ENCODE results near the gene TIAM1. TPM values are rescaled to one million over a fixed set of nuclear protein-coding genes. Genes with fewer than 3 reads are reported as not detected.

Gene TIAM1
- total RNA-seq, 1 experiment from 2014 or later, result 3.7 TPM

DNA sequence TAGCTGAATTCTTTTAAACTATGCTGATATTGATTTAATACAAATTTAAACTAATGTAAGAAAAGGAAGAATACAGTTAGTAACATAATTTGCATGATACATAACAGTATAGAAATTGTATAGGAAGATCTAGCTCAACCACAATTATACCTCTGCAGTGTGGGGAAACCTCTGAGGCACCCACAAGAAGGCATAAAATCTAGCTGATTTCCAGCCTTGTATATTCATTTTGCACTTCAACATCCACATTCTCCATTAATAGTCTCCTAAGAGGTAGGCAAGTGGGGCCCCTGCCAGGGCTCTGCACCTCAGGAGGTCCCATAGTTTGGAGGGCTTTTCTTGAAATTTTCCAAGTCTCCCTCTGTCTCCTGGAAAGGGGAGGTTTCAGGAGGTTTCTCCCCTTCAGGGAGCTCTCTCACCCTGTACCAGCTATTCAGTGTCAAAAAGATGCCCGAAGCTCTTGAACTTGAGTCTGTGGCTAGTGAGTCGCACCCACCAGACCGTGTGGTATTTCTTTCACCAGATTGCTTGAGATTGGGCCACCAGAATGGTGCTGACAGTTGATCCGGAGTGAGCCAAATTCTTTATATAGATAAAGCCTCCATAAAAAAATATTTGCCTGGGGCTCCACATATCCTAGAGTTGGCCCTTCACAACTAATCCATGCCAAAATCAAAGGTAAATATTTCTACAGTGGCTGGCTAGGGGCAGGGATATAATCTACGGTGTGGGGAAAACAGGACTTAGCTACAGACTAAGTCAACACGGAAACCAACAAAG, 108.2 kb downstream of the TIAM1 start:
- ChIA-PET POLR2A (no interaction called here), CTCF (no interaction called here)
- H3K27ac ChIP-seq (ENCODE audit: low read length), result no peak overlapping the region
- no peaks in the 10 kb centered on the region for H3K4me1 ChIP-seq (ENCODE audit: control insufficient read depth, insufficient read depth, low read length)
- in situ Hi-C loops (cut with HindIII; ENCODE audit: low pct_unique_long_range_greater_than_20kb, low sequenced_read_pairs), result no loop called here
- no peaks in the 10 kb centered on the region for H3K36me3 ChIP-seq (ENCODE audit: control insufficient read depth, insufficient read depth, low read length)
- intact Hi-C loops (cut with micrococcal nuclease; ENCODE audit: unreplicated experiment), result no loop called here
- no peaks in the 10 kb centered on the region for H3K9me3 ChIP-seq (ENCODE audit: control insufficient read depth, insufficient read depth, low read depth, low read length)
- H3K27me3 ChIP-seq (ENCODE audit: control insufficient read depth, insufficient read depth, low read length), result no peaks in the 10 kb centered on the region
- BruUV-seq (replicated peaks), result no TSS peak
- TF ChIP-seq SIN3A (IDR thresholded peaks at IDR 0.05; ENCODE audit: borderline replicate concordance, insufficient read depth, low read depth, low read length), result no peak
- TF ChIP-seq TCF7L2 (IDR thresholded peaks at IDR 0.05; ENCODE audit: low read depth, low read length), result no peak
- TF ChIP-seq POLR2AphosphoS5 (IDR thresholded peaks at IDR 0.05; ENCODE audit: low read depth, low read length), result no peak
- TF ChIP-seq REST (IDR thresholded peaks at IDR 0.05; ENCODE audit: insufficient read depth in 1 of 2, low read depth in 2 of 2, low read length in 1 of 2), result no peak
- TF ChIP-seq, protein P1, sequence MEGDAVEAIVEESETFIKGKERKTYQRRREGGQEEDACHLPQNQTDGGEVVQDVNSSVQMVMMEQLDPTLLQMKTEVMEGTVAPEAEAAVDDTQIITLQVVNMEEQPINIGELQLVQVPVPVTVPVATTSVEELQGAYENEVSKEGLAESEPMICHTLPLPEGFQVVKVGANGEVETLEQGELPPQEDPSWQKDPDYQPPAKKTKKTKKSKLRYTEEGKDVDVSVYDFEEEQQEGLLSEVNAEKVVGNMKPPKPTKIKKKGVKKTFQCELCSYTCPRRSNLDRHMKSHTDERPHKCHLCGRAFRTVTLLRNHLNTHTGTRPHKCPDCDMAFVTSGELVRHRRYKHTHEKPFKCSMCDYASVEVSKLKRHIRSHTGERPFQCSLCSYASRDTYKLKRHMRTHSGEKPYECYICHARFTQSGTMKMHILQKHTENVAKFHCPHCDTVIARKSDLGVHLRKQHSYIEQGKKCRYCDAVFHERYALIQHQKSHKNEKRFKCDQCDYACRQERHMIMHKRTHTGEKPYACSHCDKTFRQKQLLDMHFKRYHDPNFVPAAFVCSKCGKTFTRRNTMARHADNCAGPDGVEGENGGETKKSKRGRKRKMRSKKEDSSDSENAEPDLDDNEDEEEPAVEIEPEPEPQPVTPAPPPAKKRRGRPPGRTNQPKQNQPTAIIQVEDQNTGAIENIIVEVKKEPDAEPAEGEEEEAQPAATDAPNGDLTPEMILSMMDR (IDR thresholded peaks at IDR 0.05), result no peak
- ATAC-seq, result 0 out of 2 replicates have a peak, but pooled peaks have one; percentile 38
- no peak for DNase-seq (ENCODE audit: low read depth, low spot score)
- no peak overlapping the region for H3K4me3 ChIP-seq (ENCODE audit: low read depth in 2 of 2, low read length in 2 of 2)

- CTCF ChIA-PET, result no interaction called here
Observed at GRCh38 chr21:31234936-31235335, 109.1 kb downstream of the TIAM1 start.

More at GRCh38 chr21:31234936-31235335, 109.1 kb downstream of the TIAM1 start:
- POLR2A ChIA-PET, result no interaction called here
- no TSS peak for BruUV-seq (replicated peaks)
- H3K4me3 ChIP-seq (ENCODE audit: low read depth in 2 of 2, low read length in 2 of 2), result no peak overlapping the region
- H3K9me3 ChIP-seq (ENCODE audit: control insufficient read depth, insufficient read depth, low read depth, low read length), result no peaks in the 10 kb centered on the region
- in situ Hi-C loops (cut with HindIII; ENCODE audit: low pct_unique_long_range_greater_than_20kb, low sequenced_read_pairs), result no loop called here
- H3K4me1 ChIP-seq (ENCODE audit: control insufficient read depth, insufficient read depth, low read length), result no peaks in the 10 kb centered on the region
- DNase-seq (ENCODE audit: low read depth, low spot score), result no peak
- no peaks in the 10 kb centered on the region for H3K27me3 ChIP-seq (ENCODE audit: control insufficient read depth, insufficient read depth, low read length)
- intact Hi-C loops (cut with micrococcal nuclease; ENCODE audit: unreplicated experiment), result no loop called here
- TF ChIP-seq REST (IDR thresholded peaks at IDR 0.05; ENCODE audit: insufficient read depth in 1 of 2, low read depth in 2 of 2, low read length in 1 of 2) (no peak), POLR2AphosphoS5 (IDR thresholded peaks at IDR 0.05; ENCODE audit: low read depth, low read length) (no peak), TCF7L2 (IDR thresholded peaks at IDR 0.05; ENCODE audit: low read depth, low read length) (no peak), SIN3A (IDR thresholded peaks at IDR 0.05; ENCODE audit: borderline replicate concordance, insufficient read depth, low read depth, low read length) (no peak)
- TF ChIP-seq, protein P1 (IDR thresholded peaks at IDR 0.05), result no peak
- no peak for ATAC-seq
- no peak overlapping the region for H3K27ac ChIP-seq (ENCODE audit: low read length)
- H3K36me3 ChIP-seq (ENCODE audit: control insufficient read depth, insufficient read depth, low read length), result no peaks in the 10 kb centered on the region
